Thyroid gland (tissue), 4 donors: ENCODE results near the gene TM4SF5. TPM values are rescaled to one million over a fixed set of nuclear protein-coding genes. Genes with fewer than 3 reads are reported as not detected.
A peak's percentile ranks its signal among the peaks of the same experiment; 100 is the strongest.

Experiments used
- DNase-seq, 2 donors: peaks; one replicate each; pipeline ENCODE4 v3.0.0-alpha.2; 2019
- H3K27ac ChIP-seq, 3 donors: fragments of 200-600 bp; sonication (generic); 1 replicate in 2 of 3; 2 replicates in 1 of 3; pipeline ENCODE4 v1.5.1; 2016 to 2019; ENCODE audit warnings: mild to moderate bottlenecking in 1 of 3, moderate library complexity in 1 of 3
- H3K27me3 ChIP-seq: fragments of 200-600 bp; sonication (generic); one replicate; pipeline ENCODE4 v1.5.1; 2019
- H3K36me3 ChIP-seq, 2 donors: fragments of 200-600 bp; sonication (generic); one replicate each; pipeline ENCODE4 v1.5.1; 2016 to 2019
- H3K4me1 ChIP-seq, 2 donors: fragments of 200-600 bp; sonication (generic); one replicate each; pipeline ENCODE4 v1.5.1; 2017 to 2019
- H3K4me3 ChIP-seq, 3 donors: fragments of 200-600 bp; sonication (generic); replicated peaks in 1 of 3; 1 replicate in 2 of 3; 2 replicates in 1 of 3; pipeline ENCODE4 v1.5.1; 2016; ENCODE audit warnings: mild to moderate bottlenecking in 1 of 3
- H3K9me3 ChIP-seq: fragments of 200-600 bp; sonication (generic); one replicate; pipeline ENCODE4 v1.5.1; 2017
- CTCF ChIP-seq, 6 experiments: fragments of 200-600 bp in 3 of 6; fragments of 450-650 bp in 3 of 6; sonication (generic) in 3 of 6; IDR thresholded peaks; one replicate each; pipeline ENCODE4 v1.5.1; 2016 to 2019; ENCODE audit warnings: antibody characterized with exemption in 6 of 6, mild to moderate bottlenecking in 2 of 6, inconsistent platforms in 1 of 6, moderate library complexity in 1 of 6
- POLR2A ChIP-seq, 2 donors: fragments of 450-650 bp; IDR thresholded peaks; one replicate each; pipeline ENCODE4 v1.6.1; 2017; ENCODE audit warnings: antibody characterized with exemption in 2 of 2, mild to moderate bottlenecking in 2 of 2, moderate library complexity in 1 of 2
- WGBS, 2 donors: methylation state at CpG; one replicate each; pipeline ENCODE4 v1.1.5; 2017; 5-methylcytosine and 5-hydroxymethylcytosine counted together
- intact Hi-C: fragments of 100-400 bp; cut with DNase I; formaldehyde crosslinking; loops from one replicate; pipeline ENCODE4 v1.15.1; 2023
- total RNA-seq, 4 donors: library from RNA; depleted of rRNA; stranded (reverse); fragments of >200 nt; gene quantifications; one replicate each; pipeline ENCODE4 v1.2.3, GENCODE V29; 2016

Gene TM4SF5
- total RNA-seq, 4 donors from 2014 or later, result not detected

- DNase-seq, result peak; percentile 65 to 69
- Histone ChIP-seq H3K36me3 (no peaks in the 10 kb centered on the region), H3K4me1 (peaks cover 8 to 9% of the 10 kb centered on the region in 2 donors), H3K4me3 (peak within 1 kb of the TSS; percentile 50 to 83 (median 74)), H3K27ac (peak within 1 kb of the TSS in 2 of 3 donors; percentile 34 to 42), H3K9me3 (no peaks in the 10 kb centered on the region), H3K27me3 (no peaks in the 10 kb centered on the region)
- intact Hi-C loops, result loop anchor here (5.0 kb wide), 1 partner anchor 48 kb away; the partner anchor contains the start of genes GLTPD2 and VMO1
- 2 to 5% methylated on average over 7 to 8 of the region's 100 CpGs for WGBS, 2 donors
- TF ChIP-seq POLR2A (IDR thresholded peaks at IDR 0.05) (peak in 1 of 2 donors; percentile 32), CTCF (IDR thresholded peaks at IDR 0.05) (no peak)
Measured at GRCh38 chr17:4739122-4740024, 32.3 kb upstream of the TM4SF5 start, which contains the start of the genes CXCL16 and ZMYND15. CXCL16 (minus strand) TSS chr17:4739928; CDS start chr17:4739339, 589 bp downstream. ZMYND15 (plus strand) TSS chr17:4739833; CDS start chr17:4740549, 716 bp downstream.

- 16 to 20% methylated on average over 11 to 12 of the region's 13 CpGs for WGBS, 2 donors
- intact Hi-C loops, result loop anchor here (5.0 kb wide), 1 partner anchor 47 kb away; the partner anchor contains the start of genes GLTPD2 and VMO1
Measured at GRCh38 chr17:4740025-4740351, 31.7 kb upstream of the TM4SF5 start.

GRCh38 chr17:4740584-4740983, 31.1 kb upstream of the TM4SF5 start:
- no peak overlapping the region for H3K27ac ChIP-seq
- H3K27me3 ChIP-seq, result no peaks in the 10 kb centered on the region
- H3K36me3 ChIP-seq, result no peaks in the 10 kb centered on the region
- no peak for DNase-seq
- no peak overlapping the region for H3K4me3 ChIP-seq
- WGBS, 2 donors, result 99% methylated on average over 6 to 8 of the region's 8 CpGs
- no peak for TF ChIP-seq CTCF (IDR thresholded peaks at IDR 0.05)
- TF ChIP-seq POLR2A (IDR thresholded peaks at IDR 0.05), result no peak
- peaks cover 8 to 15% of the 10 kb centered on the region in 2 donors for H3K4me1 ChIP-seq
- intact Hi-C loops, result loop anchor here (5.0 kb wide), 1 partner anchor 47 kb away; the partner anchor contains the start of genes GLTPD2 and VMO1
- H3K9me3 ChIP-seq, result no peaks in the 10 kb centered on the region

More at GRCh38 chr17:4740025-4740351, 31.7 kb upstream of the TM4SF5 start:
- no peaks in the 10 kb centered on the region for H3K27me3 ChIP-seq
- H3K4me3 ChIP-seq, result peak overlapping the region; percentile 50 to 83 (median 74)
- no peaks in the 10 kb centered on the region for H3K36me3 ChIP-seq
- DNase-seq, result no peak
- no peak overlapping the region for H3K27ac ChIP-seq
- H3K4me1 ChIP-seq, result peaks cover 8 to 10% of the 10 kb centered on the region in 2 donors
- TF ChIP-seq CTCF (IDR thresholded peaks at IDR 0.05) (no peak), POLR2A (IDR thresholded peaks at IDR 0.05) (no peak)
- no peaks in the 10 kb centered on the region for H3K9me3 ChIP-seq

GRCh38 chr17:4741544-4741943, 30.1 kb upstream of the TM4SF5 start:
- no peak for TF ChIP-seq CTCF (IDR thresholded peaks at IDR 0.05)
- TF ChIP-seq POLR2A (IDR thresholded peaks at IDR 0.05), result no peak
- intact Hi-C loops, result loop anchor here (5.0 kb wide), 1 partner anchor 46 kb away; the partner anchor contains the start of genes GLTPD2 and VMO1
- no peaks in the 10 kb centered on the region for H3K36me3 ChIP-seq
- WGBS, 2 donors, result 95 to 97% methylated on average over 7 to 8 of the region's 8 CpGs
- no peak for DNase-seq
- H3K27me3 ChIP-seq, result no peaks in the 10 kb centered on the region
- H3K4me3 ChIP-seq, result no peak overlapping the region
- H3K4me1 ChIP-seq, result peaks cover 8 to 17% of the 10 kb centered on the region in 2 donors
- no peak overlapping the region for H3K27ac ChIP-seq
- H3K9me3 ChIP-seq, result no peaks in the 10 kb centered on the region
